GM23338 (cell line): ENCODE measurements around the gene TSHZ3. TPM values are rescaled to one million over a fixed set of nuclear protein-coding genes. Genes with fewer than 3 reads are reported as not detected.

Experiments used
- ATAC-seq: fragments of 200-7000 bp; cut with Tn5 transposase; 3 replicates; pipeline ENCODE4 v1.9.1; 2020
- DNase-seq: peaks from one replicate; pipeline ENCODE4 v3.0.0-alpha.2; 2015; ENCODE audit warnings: low spot score
- H2AFZ ChIP-seq: fragments of 200-600 bp; sonication (generic); 2 replicates; pipeline ENCODE4 v1.8.0; 2016; ENCODE audit warnings: antibody characterized with exemption, mild to moderate bottlenecking, moderate library complexity
- H3F3A ChIP-seq: fragments of 200-600 bp; sonication (generic); replicated peaks from 2 replicates; pipeline ENCODE4 v1.8.0; 2017; ENCODE audit warnings: antibody characterized with exemption, mixed run types, low read depth
- H3K27ac ChIP-seq: fragments of 200-600 bp; sonication (generic); 2 replicates; pipeline ENCODE4 v1.6.1; 2016; ENCODE audit warnings: low read depth
- H3K27me3 ChIP-seq: fragments of 200-600 bp; sonication (generic); 2 replicates; pipeline ENCODE4 v1.8.0; 2016; ENCODE audit warnings: mild to moderate bottlenecking, mixed run types, moderate library complexity; ENCODE audit not compliant: insufficient read depth
- H3K36me3 ChIP-seq: fragments of 200-600 bp; sonication (generic); 2 replicates; pipeline ENCODE4 v1.8.0; 2016; ENCODE audit warnings: mild to moderate bottlenecking; ENCODE audit not compliant: insufficient read depth
- H3K4me1 ChIP-seq: fragments of 200-600 bp; sonication (generic); 2 replicates; pipeline ENCODE4 v1.8.0; 2016; ENCODE audit warnings: mild to moderate bottlenecking, moderate library complexity; ENCODE audit not compliant: insufficient read depth
- H3K4me2 ChIP-seq: fragments of 200-600 bp; sonication (generic); 2 replicates; pipeline ENCODE4 v1.7.1; 2017; ENCODE audit warnings: mixed run types
- H3K4me3 ChIP-seq: fragments of 200-600 bp; sonication (generic); 2 replicates; pipeline ENCODE4 v1.6.1; 2016; ENCODE audit warnings: mixed run types
- H3K79me2 ChIP-seq: fragments of 200-600 bp; sonication (generic); replicated peaks from 2 replicates; pipeline ENCODE4 v1.8.0; 2017; ENCODE audit warnings: mild to moderate bottlenecking; ENCODE audit not compliant: insufficient read depth
- H3K9me2 ChIP-seq: fragments of 200-600 bp; sonication (generic); 2 replicates; pipeline ENCODE4 v1.8.0; 2017; ENCODE audit not compliant: insufficient read depth
- H4K20me1 ChIP-seq: fragments of 200-600 bp; sonication (generic); replicated peaks from 2 replicates; pipeline ENCODE4 v1.8.0; 2017; ENCODE audit warnings: mild to moderate bottlenecking; ENCODE audit not compliant: insufficient read depth
- H3K27ac Mint-ChIP-seq: 2 replicates; pipeline ENCODE4 v1.8.0; 2020; ENCODE audit warnings: inconsistent platforms, mild to moderate bottlenecking, moderate library complexity, mixed read lengths
- H3K27me3 Mint-ChIP-seq: 3 replicates; pipeline ENCODE4 v1.8.0; 2022; ENCODE audit warnings: low read depth, mild to moderate bottlenecking, moderate library complexity, mixed read lengths, inconsistent platforms; ENCODE audit not compliant: insufficient read depth, poor library complexity
- H3K36me3 Mint-ChIP-seq: 3 replicates; pipeline ENCODE4 v1.8.0; 2021; ENCODE audit warnings: low read depth, mild to moderate bottlenecking, inconsistent platforms, moderate library complexity, mixed read lengths
- H3K4me1 Mint-ChIP-seq: 3 replicates; pipeline ENCODE4 v1.8.0; 2020; ENCODE audit warnings: mild to moderate bottlenecking, inconsistent platforms, mixed read lengths
- H3K4me3 Mint-ChIP-seq: 3 replicates; pipeline ENCODE4 v1.8.0; 2021; ENCODE audit warnings: moderate library complexity, mild to moderate bottlenecking, inconsistent platforms, mixed read lengths
- H3K9me3 Mint-ChIP-seq: 3 replicates; pipeline ENCODE4 v1.8.0; 2020; ENCODE audit warnings: moderate library complexity, mild to moderate bottlenecking, inconsistent platforms, mixed read lengths
- EZH2 ChIP-seq: fragments of 200-600 bp; sonication (generic); IDR thresholded peaks from one replicate; pipeline ENCODE4 v1.8.0; 2017; ENCODE audit warnings: antibody characterized with exemption, mild to moderate bottlenecking, low read depth; ENCODE audit not compliant: unreplicated experiment
- NANOG ChIP-seq: IDR thresholded peaks from 2 replicates; pipeline ENCODE4 v1.6.1; 2016; ENCODE audit warnings: antibody characterized with exemption, borderline replicate concordance
- STAT1 ChIP-seq: IDR thresholded peaks from one replicate; pipeline ENCODE4 v1.6.1; 2016; ENCODE audit warnings: antibody characterized with exemption; ENCODE audit not compliant: unreplicated experiment
- ZNF114 ChIP-seq: fragments of 250-450 bp; sonication (Bioruptor Pico); IDR thresholded peaks from 2 replicates; pipeline ENCODE4 v1.5.0; 2020; ENCODE audit warnings: mild to moderate bottlenecking, moderate library complexity
- polyA plus RNA-seq: library from polyadenylated mRNA; unstranded; fragments of >200 nt; fragmentation: Nextera tagmentation; extraction: Ambion mirVana; gene quantifications from 2 replicates; pipeline ENCODE4 v1.2.1, GENCODE V29; 2016
- total RNA-seq: library from RNA; depleted of rRNA; stranded (reverse); fragments of >200 nt; shearing (Covaris generic); gene quantifications from 2 replicates; pipeline ENCODE4 v1.2.3, GENCODE V29; 2014
- TF ChIP-seq, protein P1 (sequence below), 2 experiments: fragments of 200-600 bp in 1 of 2; sonication (generic) in 1 of 2; conservative IDR thresholded peaks; 2 replicates each; pipeline versions ENCODE4 v1.5.1 to v1.6.1; 2016 to 2017; ENCODE audit warnings: antibody characterized with exemption in 2 of 2, low read depth in 2 of 2, mild to moderate bottlenecking in 2 of 2, moderate library complexity in 1 of 2
- TF ChIP-seq, protein P2 (sequence below): IDR thresholded peaks from one replicate; pipeline ENCODE4 v1.6.1; 2018; ENCODE audit warnings: antibody characterized with exemption; ENCODE audit not compliant: unreplicated experiment
- TF ChIP-seq, protein P3 (sequence below): fragments of 250-450 bp; sonication (Bioruptor Pico); IDR thresholded peaks from 2 replicates; pipeline ENCODE4 v1.5.0; 2020; ENCODE audit warnings: mild to moderate bottlenecking, moderate library complexity

The TSHZ3 gene
- total and polyA plus RNA-seq, 2 experiments from 2014 or later, result 3.8 to 8.9 TPM

DNA sequence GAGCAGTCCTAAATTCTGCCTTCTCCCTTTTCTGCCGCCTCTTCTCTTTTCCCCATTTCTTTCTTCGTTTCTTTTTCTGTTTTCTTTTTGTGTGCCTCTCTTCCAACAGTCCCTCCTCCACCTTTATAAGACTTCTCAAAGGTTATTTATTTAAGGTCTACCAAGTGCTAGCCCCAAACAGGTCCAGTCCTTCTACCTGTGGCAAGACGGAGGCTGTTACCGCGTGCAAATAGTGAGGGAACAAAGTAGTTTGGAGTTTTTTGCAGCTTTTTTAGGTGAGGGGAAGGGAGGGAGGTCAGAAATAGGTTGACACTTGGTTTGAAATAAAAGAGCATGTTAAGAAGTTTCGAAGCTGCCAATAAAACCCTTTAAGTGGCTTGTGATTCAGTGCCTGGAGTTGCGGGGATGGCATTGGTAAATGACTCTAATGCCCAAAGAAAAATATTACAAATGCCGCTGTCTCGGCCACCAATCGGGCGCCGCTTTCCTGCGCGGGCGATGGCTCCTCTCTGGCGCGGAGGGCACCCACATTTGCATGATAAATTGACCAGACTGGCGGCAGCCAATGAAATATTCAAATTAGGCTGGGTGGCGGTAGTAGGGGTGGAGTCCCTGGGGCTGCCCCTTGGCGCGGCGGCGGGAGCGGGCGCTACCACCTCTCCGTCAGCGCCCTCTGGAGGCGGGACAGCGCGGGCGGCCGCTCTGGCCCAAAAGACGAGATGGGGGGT lies 7.5 kb upstream of the TSHZ3 start:
- H3K4me1 ChIP-seq, result peaks cover 47% of the 10 kb centered on the region
- Mint-ChIP-seq H3K4me3 (peak overlapping the region; percentile 93), H3K36me3 (peaks cover 2% of the 10 kb centered on the region; the same call in 1 of the 3 replicates), H3K9me3 (peaks cover 2% of the 10 kb centered on the region; the same call in 1 of the 3 replicates), H3K27me3 (peaks cover 65% of the 10 kb centered on the region), H3K4me1 (peaks cover 46% of the 10 kb centered on the region), H3K27ac (no peak overlapping the region)
- H3K36me3 ChIP-seq, result no peaks in the 10 kb centered on the region
- H3F3A ChIP-seq, result peaks cover 10% of the 10 kb centered on the region; the same call in 1 of the 2 replicates
- H3K27ac ChIP-seq, result no peak overlapping the region
- H3K4me3 ChIP-seq, result peak overlapping the region; percentile 83
- peak; percentile 58 for TF ChIP-seq EZH2
- TF ChIP-seq STAT1, result no peak
- TF ChIP-seq, protein P1, sequence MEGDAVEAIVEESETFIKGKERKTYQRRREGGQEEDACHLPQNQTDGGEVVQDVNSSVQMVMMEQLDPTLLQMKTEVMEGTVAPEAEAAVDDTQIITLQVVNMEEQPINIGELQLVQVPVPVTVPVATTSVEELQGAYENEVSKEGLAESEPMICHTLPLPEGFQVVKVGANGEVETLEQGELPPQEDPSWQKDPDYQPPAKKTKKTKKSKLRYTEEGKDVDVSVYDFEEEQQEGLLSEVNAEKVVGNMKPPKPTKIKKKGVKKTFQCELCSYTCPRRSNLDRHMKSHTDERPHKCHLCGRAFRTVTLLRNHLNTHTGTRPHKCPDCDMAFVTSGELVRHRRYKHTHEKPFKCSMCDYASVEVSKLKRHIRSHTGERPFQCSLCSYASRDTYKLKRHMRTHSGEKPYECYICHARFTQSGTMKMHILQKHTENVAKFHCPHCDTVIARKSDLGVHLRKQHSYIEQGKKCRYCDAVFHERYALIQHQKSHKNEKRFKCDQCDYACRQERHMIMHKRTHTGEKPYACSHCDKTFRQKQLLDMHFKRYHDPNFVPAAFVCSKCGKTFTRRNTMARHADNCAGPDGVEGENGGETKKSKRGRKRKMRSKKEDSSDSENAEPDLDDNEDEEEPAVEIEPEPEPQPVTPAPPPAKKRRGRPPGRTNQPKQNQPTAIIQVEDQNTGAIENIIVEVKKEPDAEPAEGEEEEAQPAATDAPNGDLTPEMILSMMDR (conservative IDR thresholded peaks at IDR 0.05; ENCODE audit: low read depth in 2 of 2), result peak; percentile 76 to 81
- H3K27me3 ChIP-seq, result peaks cover 64% of the 10 kb centered on the region
- peaks cover 5% of the 10 kb centered on the region; the same call in 1 of the 2 replicates for H3K9me2 ChIP-seq
- DNase-seq, result peak; percentile 80
- no peaks in the 10 kb centered on the region for H3K79me2 ChIP-seq
- no peak overlapping the region for H2AFZ ChIP-seq
- peak; percentile 40 for ATAC-seq
- no peaks in the 10 kb centered on the region for H4K20me1 ChIP-seq
- peak overlapping the region; percentile 98 for H3K4me2 ChIP-seq

DNA sequence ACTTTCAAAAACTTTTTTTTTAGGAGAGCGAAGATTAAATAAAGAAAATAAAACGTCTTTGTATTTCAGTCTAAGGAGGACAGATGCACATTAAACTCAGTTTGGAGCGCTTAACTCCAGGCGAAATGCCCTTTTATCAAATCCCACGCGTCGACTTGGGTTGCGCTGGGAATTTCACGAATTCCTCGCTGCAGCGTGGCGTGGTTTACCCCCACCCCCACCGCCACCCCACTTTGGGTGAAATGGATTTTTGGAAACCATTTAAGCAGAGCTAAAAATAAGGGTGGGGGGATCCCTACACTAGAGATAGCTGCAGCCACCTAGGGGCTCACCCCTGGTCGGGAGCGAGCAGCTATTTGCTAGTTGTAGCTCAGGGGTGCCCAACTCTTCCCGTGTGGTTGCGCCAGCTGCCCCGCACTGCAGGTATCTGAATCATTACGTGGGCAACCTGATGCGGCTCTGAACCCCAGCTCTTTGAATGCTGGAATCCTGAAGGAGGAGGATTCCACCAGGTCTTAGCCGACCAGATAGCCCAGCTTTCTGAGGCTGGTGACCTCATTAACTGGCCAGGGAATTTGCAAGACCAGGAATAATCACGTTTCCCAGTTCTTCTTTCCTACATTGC lies 6.5 kb upstream of the TSHZ3 start:
- Histone ChIP-seq H3K27ac (no peak overlapping the region), H3K79me2 (no peaks in the 10 kb centered on the region), H3K4me1 (peaks cover 47% of the 10 kb centered on the region), H3K9me2 (peaks cover 5% of the 10 kb centered on the region; the same call in 1 of the 2 replicates), H2AFZ (no peak overlapping the region), H3K27me3 (peaks cover 73% of the 10 kb centered on the region), H3K4me2 (peak overlapping the region; percentile 98), H4K20me1 (no peaks in the 10 kb centered on the region), H3F3A (peaks cover 10% of the 10 kb centered on the region; the same call in 1 of the 2 replicates), H3K4me3 (peak overlapping the region; percentile 83), H3K36me3 (no peaks in the 10 kb centered on the region)
- peak overlapping the region; percentile 93 for H3K4me3 Mint-ChIP-seq
- DNase-seq (peak; percentile 71), ATAC-seq (peak; percentile 5)
- peaks cover 46% of the 10 kb centered on the region for H3K4me1 Mint-ChIP-seq
- peaks cover 2% of the 10 kb centered on the region; the same call in 2 of the 3 replicates for H3K9me3 Mint-ChIP-seq
- peaks cover 73% of the 10 kb centered on the region for H3K27me3 Mint-ChIP-seq
- peaks cover 2% of the 10 kb centered on the region; the same call in 2 of the 3 replicates for H3K36me3 Mint-ChIP-seq
- H3K27ac Mint-ChIP-seq, result no peak overlapping the region
- TF ChIP-seq, protein P2, sequence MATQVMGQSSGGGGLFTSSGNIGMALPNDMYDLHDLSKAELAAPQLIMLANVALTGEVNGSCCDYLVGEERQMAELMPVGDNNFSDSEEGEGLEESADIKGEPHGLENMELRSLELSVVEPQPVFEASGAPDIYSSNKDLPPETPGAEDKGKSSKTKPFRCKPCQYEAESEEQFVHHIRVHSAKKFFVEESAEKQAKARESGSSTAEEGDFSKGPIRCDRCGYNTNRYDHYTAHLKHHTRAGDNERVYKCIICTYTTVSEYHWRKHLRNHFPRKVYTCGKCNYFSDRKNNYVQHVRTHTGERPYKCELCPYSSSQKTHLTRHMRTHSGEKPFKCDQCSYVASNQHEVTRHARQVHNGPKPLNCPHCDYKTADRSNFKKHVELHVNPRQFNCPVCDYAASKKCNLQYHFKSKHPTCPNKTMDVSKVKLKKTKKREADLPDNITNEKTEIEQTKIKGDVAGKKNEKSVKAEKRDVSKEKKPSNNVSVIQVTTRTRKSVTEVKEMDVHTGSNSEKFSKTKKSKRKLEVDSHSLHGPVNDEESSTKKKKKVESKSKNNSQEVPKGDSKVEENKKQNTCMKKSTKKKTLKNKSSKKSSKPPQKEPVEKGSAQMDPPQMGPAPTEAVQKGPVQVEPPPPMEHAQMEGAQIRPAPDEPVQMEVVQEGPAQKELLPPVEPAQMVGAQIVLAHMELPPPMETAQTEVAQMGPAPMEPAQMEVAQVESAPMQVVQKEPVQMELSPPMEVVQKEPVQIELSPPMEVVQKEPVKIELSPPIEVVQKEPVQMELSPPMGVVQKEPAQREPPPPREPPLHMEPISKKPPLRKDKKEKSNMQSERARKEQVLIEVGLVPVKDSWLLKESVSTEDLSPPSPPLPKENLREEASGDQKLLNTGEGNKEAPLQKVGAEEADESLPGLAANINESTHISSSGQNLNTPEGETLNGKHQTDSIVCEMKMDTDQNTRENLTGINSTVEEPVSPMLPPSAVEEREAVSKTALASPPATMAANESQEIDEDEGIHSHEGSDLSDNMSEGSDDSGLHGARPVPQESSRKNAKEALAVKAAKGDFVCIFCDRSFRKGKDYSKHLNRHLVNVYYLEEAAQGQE, result no peak
- TF ChIP-seq EZH2 (no peak), ZNF114 (CRISPR knock-in tag) (no peak), NANOG (no peak)
- TF ChIP-seq, protein P3, sequence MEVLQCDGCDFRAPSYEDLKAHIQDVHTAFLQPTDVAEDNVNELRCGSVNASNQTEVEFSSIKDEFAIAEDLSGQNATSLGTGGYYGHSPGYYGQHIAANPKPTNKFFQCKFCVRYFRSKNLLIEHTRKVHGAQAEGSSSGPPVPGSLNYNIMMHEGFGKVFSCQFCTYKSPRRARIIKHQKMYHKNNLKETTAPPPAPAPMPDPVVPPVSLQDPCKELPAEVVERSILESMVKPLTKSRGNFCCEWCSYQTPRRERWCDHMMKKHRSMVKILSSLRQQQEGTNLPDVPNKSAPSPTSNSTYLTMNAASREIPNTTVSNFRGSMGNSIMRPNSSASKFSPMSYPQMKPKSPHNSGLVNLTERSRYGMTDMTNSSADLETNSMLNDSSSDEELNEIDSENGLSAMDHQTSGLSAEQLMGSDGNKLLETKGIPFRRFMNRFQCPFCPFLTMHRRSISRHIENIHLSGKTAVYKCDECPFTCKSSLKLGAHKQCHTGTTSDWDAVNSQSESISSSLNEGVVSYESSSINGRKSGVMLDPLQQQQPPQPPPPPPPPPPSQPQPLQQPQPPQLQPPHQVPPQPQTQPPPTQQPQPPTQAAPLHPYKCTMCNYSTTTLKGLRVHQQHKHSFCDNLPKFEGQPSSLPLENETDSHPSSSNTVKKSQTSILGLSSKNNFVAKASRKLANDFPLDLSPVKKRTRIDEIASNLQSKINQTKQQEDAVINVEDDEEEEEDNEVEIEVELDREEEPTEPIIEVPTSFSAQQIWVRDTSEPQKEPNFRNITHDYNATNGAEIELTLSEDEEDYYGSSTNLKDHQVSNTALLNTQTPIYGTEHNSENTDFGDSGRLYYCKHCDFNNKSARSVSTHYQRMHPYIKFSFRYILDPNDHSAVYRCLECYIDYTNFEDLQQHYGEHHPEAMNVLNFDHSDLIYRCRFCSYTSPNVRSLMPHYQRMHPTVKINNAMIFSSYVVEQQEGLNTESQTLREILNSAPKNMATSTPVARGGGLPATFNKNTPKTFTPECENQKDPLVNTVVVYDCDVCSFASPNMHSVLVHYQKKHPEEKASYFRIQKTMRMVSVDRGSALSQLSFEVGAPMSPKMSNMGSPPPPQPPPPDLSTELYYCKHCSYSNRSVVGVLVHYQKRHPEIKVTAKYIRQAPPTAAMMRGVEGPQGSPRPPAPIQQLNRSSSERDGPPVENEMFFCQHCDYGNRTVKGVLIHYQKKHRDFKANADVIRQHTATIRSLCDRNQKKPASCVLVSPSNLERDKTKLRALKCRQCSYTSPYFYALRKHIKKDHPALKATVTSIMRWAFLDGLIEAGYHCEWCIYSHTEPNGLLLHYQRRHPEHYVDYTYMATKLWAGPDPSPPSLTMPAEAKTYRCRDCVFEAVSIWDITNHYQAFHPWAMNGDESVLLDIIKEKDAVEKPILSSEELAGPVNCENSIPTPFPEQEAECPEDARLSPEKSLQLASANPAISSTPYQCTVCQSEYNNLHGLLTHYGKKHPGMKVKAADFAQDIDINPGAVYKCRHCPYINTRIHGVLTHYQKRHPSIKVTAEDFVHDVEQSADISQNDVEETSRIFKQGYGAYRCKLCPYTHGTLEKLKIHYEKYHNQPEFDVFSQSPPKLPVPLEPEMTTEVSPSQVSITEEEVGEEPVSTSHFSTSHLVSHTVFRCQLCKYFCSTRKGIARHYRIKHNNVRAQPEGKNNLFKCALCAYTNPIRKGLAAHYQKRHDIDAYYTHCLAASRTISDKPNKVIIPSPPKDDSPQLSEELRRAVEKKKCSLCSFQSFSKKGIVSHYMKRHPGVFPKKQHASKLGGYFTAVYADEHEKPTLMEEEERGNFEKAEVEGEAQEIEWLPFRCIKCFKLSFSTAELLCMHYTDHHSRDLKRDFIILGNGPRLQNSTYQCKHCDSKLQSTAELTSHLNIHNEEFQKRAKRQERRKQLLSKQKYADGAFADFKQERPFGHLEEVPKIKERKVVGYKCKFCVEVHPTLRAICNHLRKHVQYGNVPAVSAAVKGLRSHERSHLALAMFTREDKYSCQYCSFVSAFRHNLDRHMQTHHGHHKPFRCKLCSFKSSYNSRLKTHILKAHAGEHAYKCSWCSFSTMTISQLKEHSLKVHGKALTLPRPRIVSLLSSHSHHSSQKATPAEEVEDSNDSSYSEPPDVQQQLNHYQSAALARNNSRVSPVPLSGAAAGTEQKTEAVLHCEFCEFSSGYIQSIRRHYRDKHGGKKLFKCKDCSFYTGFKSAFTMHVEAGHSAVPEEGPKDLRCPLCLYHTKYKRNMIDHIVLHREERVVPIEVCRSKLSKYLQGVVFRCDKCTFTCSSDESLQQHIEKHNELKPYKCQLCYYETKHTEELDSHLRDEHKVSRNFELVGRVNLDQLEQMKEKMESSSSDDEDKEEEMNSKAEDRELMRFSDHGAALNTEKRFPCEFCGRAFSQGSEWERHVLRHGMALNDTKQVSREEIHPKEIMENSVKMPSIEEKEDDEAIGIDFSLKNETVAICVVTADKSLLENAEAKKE (CRISPR knock-in tag), result no peak
